Esophagus muscularis mucosa (tissue), 4 donors: Measurements from ENCODE around the gene DRD4.

Experiments
- EP300 ChIP-seq: sonication (generic); formaldehyde crosslinking; IDR thresholded peaks from one replicate; pipeline ENCODE4 v1.6.1; 2017; ENCODE audit warnings: antibody characterized with exemption
- POLR2A ChIP-seq: fragments of 450-650 bp; IDR thresholded peaks from one replicate; pipeline ENCODE4 v1.6.1; 2017; ENCODE audit warnings: antibody characterized with exemption, moderate library complexity, mild to moderate bottlenecking, low read depth
- TF ChIP-seq, protein P1 (sequence below), 3 experiments: fragments of 200-600 bp in 2 of 3; fragments of 450-650 bp in 1 of 3; sonication (generic) in 2 of 3; IDR thresholded peaks; one replicate each; pipeline ENCODE4 v1.5.1; 2017 to 2019; ENCODE audit warnings: antibody characterized with exemption in 3 of 3, mild to moderate bottlenecking in 2 of 3, moderate library complexity in 1 of 3

DNA sequence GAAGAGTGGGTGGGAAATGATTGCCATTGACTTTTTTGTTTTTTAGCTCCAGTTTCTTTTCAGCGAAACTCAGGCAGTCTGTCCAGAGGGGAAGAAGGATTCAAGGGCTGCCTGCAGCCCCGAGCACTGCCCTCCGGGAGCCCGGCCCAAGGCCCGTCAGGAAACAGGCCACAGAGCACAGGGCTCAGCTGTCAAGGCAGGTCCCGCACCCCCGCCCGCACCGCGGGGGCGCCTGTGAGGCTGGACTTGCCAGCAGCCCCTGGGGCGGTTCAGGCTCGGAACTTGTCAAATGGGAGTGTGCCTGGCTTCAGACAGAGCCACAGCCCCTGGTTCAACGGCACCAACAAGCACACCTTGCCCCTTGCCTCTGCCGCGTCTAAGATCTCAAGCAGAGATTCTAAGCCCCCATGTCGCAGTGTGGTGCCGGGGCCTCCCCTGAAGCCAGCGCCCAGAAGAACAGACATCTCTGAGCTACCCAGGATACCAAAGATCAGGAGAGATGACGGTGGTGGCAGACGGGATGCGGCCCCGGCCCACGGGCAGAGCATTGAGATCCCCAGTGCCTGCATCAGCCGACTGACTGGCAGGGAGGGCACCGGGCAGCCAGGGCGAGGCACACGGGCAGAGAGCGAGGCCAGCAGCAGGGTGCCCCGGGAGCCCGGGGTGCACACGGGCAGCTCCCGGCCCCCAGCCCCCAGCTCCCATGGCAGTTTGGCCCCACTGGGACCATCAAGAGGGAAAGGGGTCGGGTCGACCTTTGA, 29.9 kb upstream of the DRD4 start:
- TF ChIP-seq, protein P1, sequence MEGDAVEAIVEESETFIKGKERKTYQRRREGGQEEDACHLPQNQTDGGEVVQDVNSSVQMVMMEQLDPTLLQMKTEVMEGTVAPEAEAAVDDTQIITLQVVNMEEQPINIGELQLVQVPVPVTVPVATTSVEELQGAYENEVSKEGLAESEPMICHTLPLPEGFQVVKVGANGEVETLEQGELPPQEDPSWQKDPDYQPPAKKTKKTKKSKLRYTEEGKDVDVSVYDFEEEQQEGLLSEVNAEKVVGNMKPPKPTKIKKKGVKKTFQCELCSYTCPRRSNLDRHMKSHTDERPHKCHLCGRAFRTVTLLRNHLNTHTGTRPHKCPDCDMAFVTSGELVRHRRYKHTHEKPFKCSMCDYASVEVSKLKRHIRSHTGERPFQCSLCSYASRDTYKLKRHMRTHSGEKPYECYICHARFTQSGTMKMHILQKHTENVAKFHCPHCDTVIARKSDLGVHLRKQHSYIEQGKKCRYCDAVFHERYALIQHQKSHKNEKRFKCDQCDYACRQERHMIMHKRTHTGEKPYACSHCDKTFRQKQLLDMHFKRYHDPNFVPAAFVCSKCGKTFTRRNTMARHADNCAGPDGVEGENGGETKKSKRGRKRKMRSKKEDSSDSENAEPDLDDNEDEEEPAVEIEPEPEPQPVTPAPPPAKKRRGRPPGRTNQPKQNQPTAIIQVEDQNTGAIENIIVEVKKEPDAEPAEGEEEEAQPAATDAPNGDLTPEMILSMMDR (IDR thresholded peaks at IDR 0.05) = no peak
- TF ChIP-seq EP300 (no peak), POLR2A (no peak)
